Measurements from ENCODE around the gene TMEM89. TPM values are rescaled to one million over a fixed set of nuclear protein-coding genes. Genes with fewer than 3 reads are reported as not detected.

TMEM89 gene
- total and polyA plus RNA-seq, 3 donors from 2014 or later, result 8.7 to 16.1 (median 14.8) TPM

GRCh38 chr3:48652923-48653715, 31.6 kb upstream of the TMEM89 start:
- H3K4me1 ChIP-seq, result peaks cover 7% of the 10 kb centered on the region
- intact Hi-C loops (cut with DNase I; ENCODE audit: low total_unique reads), result no loop called here
- H3K9me3 ChIP-seq, result no peaks in the 10 kb centered on the region
- no peak for DNase-seq
- no peak for TF ChIP-seq CTCF (IDR thresholded peaks at IDR 0.05)
- no peak for TF ChIP-seq POLR2A (IDR thresholded peaks at IDR 0.05)
- no peak overlapping the region for H3K4me3 ChIP-seq
- H3K36me3 ChIP-seq (ENCODE audit: low read depth, missing control alignments), result no peaks in the 10 kb centered on the region
- H3K27ac ChIP-seq, result no peak overlapping the region
- no peaks in the 10 kb centered on the region for H3K27me3 ChIP-seq
- 94 to 95% methylated on average over 15 of the region's 15 CpGs for whole genome bisulfite sequencing, 2 donors

DNA sequence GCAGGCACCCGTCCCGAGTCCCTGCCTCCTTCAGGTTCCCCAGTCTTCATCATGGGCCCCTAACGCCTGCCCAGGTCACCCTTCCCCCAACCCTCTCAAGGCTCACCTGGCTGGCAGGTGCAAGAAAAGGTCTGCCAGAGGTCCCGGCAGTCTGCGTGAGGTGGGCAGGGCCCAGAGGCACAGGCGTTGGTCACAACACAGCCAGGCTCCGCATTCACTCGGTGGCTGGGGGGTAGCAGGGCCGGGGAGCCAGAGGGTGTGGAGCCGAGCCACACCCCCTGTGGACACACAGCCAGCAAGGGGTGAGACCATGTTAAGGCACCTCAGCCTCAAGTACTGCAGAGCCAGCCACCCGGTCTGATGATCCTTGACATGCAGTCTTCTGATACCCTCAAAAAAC, 30.2 kb upstream of the TMEM89 start:
- no peaks in the 10 kb centered on the region for H3K36me3 ChIP-seq (ENCODE audit: low read depth, missing control alignments)
- TF ChIP-seq POLR2A (IDR thresholded peaks at IDR 0.05), result no peak
- no peak for TF ChIP-seq CTCF (IDR thresholded peaks at IDR 0.05)

GRCh38 chr3:48650723-48651122, 29.2 kb upstream of the TMEM89 start:
- Histone ChIP-seq H3K36me3 (ENCODE audit: low read depth, missing control alignments) (no peaks in the 10 kb centered on the region), H3K9me3 (no peaks in the 10 kb centered on the region), H3K4me3 (no peak overlapping the region), H3K27me3 (no peaks in the 10 kb centered on the region), H3K4me1 (peaks cover under 1% of the 10 kb centered on the region), H3K27ac (no peak overlapping the region)
- DNase-seq, result no peak
- intact Hi-C loops (cut with DNase I; ENCODE audit: low total_unique reads), result no loop called here
- 91% methylated on average over 10 to 12 of the region's 12 CpGs for WGBS, 2 donors
- TF ChIP-seq CTCF (IDR thresholded peaks at IDR 0.05) (no peak), POLR2A (IDR thresholded peaks at IDR 0.05) (no peak)

More for the DNA sequence above, 30.2 kb upstream of the TMEM89 start:
- H3K27me3 ChIP-seq, result no peaks in the 10 kb centered on the region
- intact Hi-C loops (cut with DNase I; ENCODE audit: low total_unique reads), result no loop called here
- no peak overlapping the region for H3K4me3 ChIP-seq
- peaks cover 7% of the 10 kb centered on the region for H3K4me1 ChIP-seq
- 89 to 99% methylated on average over 5 to 11 of the region's 11 CpGs for WGBS, 2 donors
- DNase-seq, result no peak
- no peaks in the 10 kb centered on the region for H3K9me3 ChIP-seq
- H3K27ac ChIP-seq, result no peak overlapping the region

DNA sequence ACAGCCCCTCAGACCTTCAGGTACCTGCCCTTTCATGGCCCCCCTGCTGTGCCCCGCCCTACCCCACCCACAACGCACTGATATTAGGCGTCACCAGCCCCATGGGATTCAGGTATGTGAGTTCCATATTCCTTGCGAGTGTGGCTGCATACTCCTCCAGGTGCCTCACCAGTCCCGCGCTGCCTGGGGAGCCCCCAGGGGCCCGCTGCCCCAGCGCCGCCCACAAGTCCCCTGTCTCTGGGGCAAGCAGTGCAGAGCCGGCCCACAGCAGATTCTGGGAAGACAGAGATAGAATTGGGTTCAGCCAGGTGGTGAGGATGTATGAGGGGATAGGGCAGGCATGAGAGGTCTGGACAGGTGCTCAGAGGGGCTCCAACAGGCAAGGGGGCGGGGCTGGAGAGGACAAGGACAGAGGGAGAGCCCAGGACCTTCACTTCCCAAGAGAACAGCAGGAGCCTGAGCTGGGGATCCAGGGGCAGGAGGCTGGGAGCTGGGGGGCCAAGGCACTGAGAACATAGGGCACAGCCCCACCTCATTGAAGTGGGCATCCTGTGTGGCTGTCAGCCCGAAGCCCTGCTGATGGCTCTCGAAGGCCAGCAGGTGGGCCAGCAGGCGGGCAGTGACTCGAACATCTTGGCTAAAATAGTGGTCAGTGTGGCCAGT, 26.8 kb upstream of the TMEM89 start:
- no peak for DNase-seq
- WGBS, 2 donors, result 89 to 98% methylated on average over 7 to 14 of the region's 15 CpGs
- no peaks in the 10 kb centered on the region for H3K4me1 ChIP-seq
- no peak overlapping the region for H3K4me3 ChIP-seq
- H3K27ac ChIP-seq, result no peak overlapping the region
- H3K9me3 ChIP-seq, result no peaks in the 10 kb centered on the region
- H3K27me3 ChIP-seq, result no peaks in the 10 kb centered on the region
- intact Hi-C loops (cut with DNase I; ENCODE audit: low total_unique reads), result no loop called here
- no peak for TF ChIP-seq CTCF (IDR thresholded peaks at IDR 0.05)
- no peak for TF ChIP-seq POLR2A (IDR thresholded peaks at IDR 0.05)
- no peaks in the 10 kb centered on the region for H3K36me3 ChIP-seq (ENCODE audit: low read depth, missing control alignments)
